Activated T-cell treated with anti-CD3 and anti-CD28 coated beads, Interleukin-2, amount 50 U/mL, for 24 hours (primary cell): ENCODE measurements around the gene AK8.
"Not testable (repeated sequence)": the region's sequence is repeated elsewhere in the genome, so short reads cannot be mapped to it uniquely, and the experiment has no call there.

Source experiments
- DNase-seq: peaks from one replicate; pipeline ENCODE4 v3.0.0-alpha.2; 2020
- H3K27ac Mint-ChIP-seq: 2 replicates; pipeline ENCODE4 v1.8.0; 2020; ENCODE audit warnings: mild to moderate bottlenecking, mixed read lengths
- H3K27me3 Mint-ChIP-seq: 2 replicates; pipeline ENCODE4 v1.8.0; 2020; ENCODE audit warnings: mixed read lengths
- H3K36me3 Mint-ChIP-seq: 2 replicates; pipeline ENCODE4 v1.8.0; 2020; ENCODE audit warnings: low read depth, mixed read lengths
- H3K4me1 Mint-ChIP-seq: 2 replicates; pipeline ENCODE4 v1.8.0; 2020; ENCODE audit warnings: low read depth, mixed read lengths
- H3K4me3 Mint-ChIP-seq: 2 replicates; pipeline ENCODE4 v1.8.0; 2020; ENCODE audit warnings: mild to moderate bottlenecking, moderate library complexity, mixed read lengths
- H3K9me3 Mint-ChIP-seq: 2 replicates; pipeline ENCODE4 v1.8.0; 2020; ENCODE audit warnings: mixed read lengths

The AK8 gene

GRCh38 chr9:132721661-132722060, 156.4 kb downstream of the AK8 start:
- no peak overlapping the region for H3K4me3 Mint-ChIP-seq
- H3K36me3 Mint-ChIP-seq, result no peaks in the 10 kb centered on the region
- peaks cover 38% of the 10 kb centered on the region for H3K27me3 Mint-ChIP-seq
- no peak for DNase-seq
- H3K4me1 Mint-ChIP-seq, result peaks cover 6% of the 10 kb centered on the region
- no peak overlapping the region for H3K27ac Mint-ChIP-seq
- H3K9me3 Mint-ChIP-seq, result no peaks in the 10 kb centered on the region

- H3K36me3 Mint-ChIP-seq, H3K9me3 Mint-ChIP-seq, H3K27ac Mint-ChIP-seq, DNase-seq, H3K4me3 Mint-ChIP-seq, H3K4me1 Mint-ChIP-seq: not testable (repeated sequence)
- peaks cover 43% of the 10 kb centered on the region for H3K27me3 Mint-ChIP-seq
These were observed 159.6 kb downstream of the AK8 start for GRCh38 chr9:132718381-132718928.

- H3K27ac Mint-ChIP-seq, result no peak overlapping the region
- H3K4me3 Mint-ChIP-seq, result no peak overlapping the region
- H3K36me3 Mint-ChIP-seq, result no peaks in the 10 kb centered on the region
- peaks cover 6% of the 10 kb centered on the region for H3K4me1 Mint-ChIP-seq
- H3K9me3 Mint-ChIP-seq, result no peaks in the 10 kb centered on the region
- H3K27me3 Mint-ChIP-seq, result peaks cover 39% of the 10 kb centered on the region
- DNase-seq, result no peak
These were observed 160.6 kb downstream of the AK8 start for GRCh38 chr9:132717326-132717945.

GRCh38 chr9:132716007-132716406, 162.1 kb downstream of the AK8 start:
- Mint-ChIP-seq H3K4me3 (no peak overlapping the region), H3K27ac (no peak overlapping the region), H3K9me3 (no peaks in the 10 kb centered on the region), H3K27me3 (peaks cover 43% of the 10 kb centered on the region), H3K4me1 (peaks cover 6% of the 10 kb centered on the region), H3K36me3 (no peaks in the 10 kb centered on the region)
- no peak for DNase-seq

GRCh38 chr9:132712753-132713152, 165.3 kb downstream of the AK8 start:
- no peak overlapping the region for H3K27ac Mint-ChIP-seq
- no peak for DNase-seq
- H3K36me3 Mint-ChIP-seq, result no peaks in the 10 kb centered on the region
- H3K27me3 Mint-ChIP-seq, result peaks cover 28% of the 10 kb centered on the region
- H3K4me3 Mint-ChIP-seq, result no peak overlapping the region
- H3K9me3 Mint-ChIP-seq, result no peaks in the 10 kb centered on the region
- H3K4me1 Mint-ChIP-seq, result no peaks in the 10 kb centered on the region

GRCh38 chr9:132711846-132712245, 166.2 kb downstream of the AK8 start:
- no peaks in the 10 kb centered on the region for H3K4me1 Mint-ChIP-seq
- no peak for DNase-seq
- no peaks in the 10 kb centered on the region for H3K36me3 Mint-ChIP-seq
- H3K9me3 Mint-ChIP-seq, result no peaks in the 10 kb centered on the region
- no peak overlapping the region for H3K27ac Mint-ChIP-seq
- no peak overlapping the region for H3K4me3 Mint-ChIP-seq
- peaks cover 19% of the 10 kb centered on the region for H3K27me3 Mint-ChIP-seq

- H3K9me3 Mint-ChIP-seq, H3K36me3 Mint-ChIP-seq, H3K4me1 Mint-ChIP-seq, H3K27ac Mint-ChIP-seq, H3K4me3 Mint-ChIP-seq, DNase-seq: not testable (repeated sequence)
- peaks cover 22% of the 10 kb centered on the region for H3K27me3 Mint-ChIP-seq
These were observed 166.9 kb downstream of the AK8 start for GRCh38 chr9:132711152-132711551.

GRCh38 chr9:132710333-132710732, 167.8 kb downstream of the AK8 start:
- Mint-ChIP-seq H3K27ac (no peak overlapping the region), H3K9me3 (no peaks in the 10 kb centered on the region), H3K4me1 (no peaks in the 10 kb centered on the region), H3K36me3 (no peaks in the 10 kb centered on the region), H3K4me3 (no peak overlapping the region), H3K27me3 (peaks cover 25% of the 10 kb centered on the region)
- no peak for DNase-seq

- Mint-ChIP-seq H3K27ac (no peak overlapping the region), H3K4me3 (no peak overlapping the region), H3K4me1 (no peaks in the 10 kb centered on the region), H3K36me3 (no peaks in the 10 kb centered on the region), H3K9me3 (no peaks in the 10 kb centered on the region), H3K27me3 (peaks cover 25% of the 10 kb centered on the region)
- no peak for DNase-seq
These were observed 169.2 kb downstream of the AK8 start for GRCh38 chr9:132708769-132709430.

- DNase-seq, result no peak
- H3K27ac Mint-ChIP-seq, result no peak overlapping the region
- H3K27me3 Mint-ChIP-seq, result peaks cover 25% of the 10 kb centered on the region
- H3K4me1 Mint-ChIP-seq, result no peaks in the 10 kb centered on the region
- H3K4me3 Mint-ChIP-seq, result no peak overlapping the region
- H3K36me3 Mint-ChIP-seq, result no peaks in the 10 kb centered on the region
- no peaks in the 10 kb centered on the region for H3K9me3 Mint-ChIP-seq
These were observed 169.8 kb downstream of the AK8 start for GRCh38 chr9:132708239-132708638.

GRCh38 chr9:132703336-132703735, 174.7 kb downstream of the AK8 start:
- peaks cover 23% of the 10 kb centered on the region for H3K27me3 Mint-ChIP-seq
- peaks cover 6% of the 10 kb centered on the region for H3K9me3 Mint-ChIP-seq
- H3K4me1 Mint-ChIP-seq, result no peaks in the 10 kb centered on the region
- H3K4me3 Mint-ChIP-seq, result no peak overlapping the region
- no peak overlapping the region for H3K27ac Mint-ChIP-seq
- no peaks in the 10 kb centered on the region for H3K36me3 Mint-ChIP-seq
- DNase-seq, result no peak

GRCh38 chr9:132702254-132702653, 175.8 kb downstream of the AK8 start:
- Mint-ChIP-seq H3K9me3 (peaks cover 17% of the 10 kb centered on the region), H3K27me3 (peaks cover 23% of the 10 kb centered on the region), H3K4me3 (no peak overlapping the region), H3K36me3 (no peaks in the 10 kb centered on the region), H3K27ac (no peak overlapping the region), H3K4me1 (no peaks in the 10 kb centered on the region)
- no peak for DNase-seq

- no peak for DNase-seq
- Mint-ChIP-seq H3K4me1 (no peaks in the 10 kb centered on the region), H3K27ac (no peak overlapping the region), H3K36me3 (peaks cover 3% of the 10 kb centered on the region), H3K27me3 (peaks cover 9% of the 10 kb centered on the region), H3K4me3 (no peak overlapping the region), H3K9me3 (peaks cover 36% of the 10 kb centered on the region)
These were observed 178.1 kb downstream of the AK8 start for GRCh38 chr9:132699956-132700355.

- no peak for DNase-seq
- H3K4me3 Mint-ChIP-seq, result no peak overlapping the region
- peaks cover 8% of the 10 kb centered on the region for H3K36me3 Mint-ChIP-seq
These were observed 179.1 kb downstream of the AK8 start for GRCh38 chr9:132698989-132699388.

GRCh38 chr9:132697230-132697629, 180.9 kb downstream of the AK8 start:
- Mint-ChIP-seq H3K4me3 (no peak overlapping the region), H3K9me3 (peaks cover 43% of the 10 kb centered on the region), H3K27ac (no peak overlapping the region), H3K27me3 (peaks cover 7% of the 10 kb centered on the region), H3K4me1 (peaks cover 4% of the 10 kb centered on the region), H3K36me3 (peaks cover 24% of the 10 kb centered on the region)
- no peak for DNase-seq

More at GRCh38 chr9:132698989-132699388, 179.1 kb downstream of the AK8 start:
- Mint-ChIP-seq H3K27me3 (peaks cover 7% of the 10 kb centered on the region), H3K27ac (no peak overlapping the region), H3K4me1 (peaks cover 4% of the 10 kb centered on the region), H3K9me3 (peaks cover 43% of the 10 kb centered on the region)
